Liver (tissue), 9 donors: Measurements from ENCODE around the gene CCT6B. TPM values are rescaled to one million over a fixed set of nuclear protein-coding genes. Genes with fewer than 3 reads are reported as not detected.

Experiments
- DNase-seq: peaks from one replicate; pipeline ENCODE4 v3.0.0-alpha.2; 2017; ENCODE audit warnings: low spot score
- H3K27ac ChIP-seq, 2 donors: one replicate each; pipeline ENCODE4 v1.7.0; 2013; ENCODE audit warnings: inconsistent platforms in 2 of 2, low read length in 2 of 2, control low read depth in 1 of 2, low read depth in 1 of 2, mild to moderate bottlenecking in 1 of 2
- H3K27me3 ChIP-seq, 4 donors: one replicate each; pipeline versions ENCODE4 v1.6.1 to v1.7.0; 2013; ENCODE audit warnings: low read length in 3 of 4, inconsistent platforms in 1 of 4, mild to moderate bottlenecking in 1 of 4, moderate library complexity in 1 of 4; ENCODE audit not compliant: control insufficient read depth in 4 of 4, insufficient read depth in 4 of 4
- H3K36me3 ChIP-seq, 4 donors: one replicate each; pipeline versions ENCODE4 v1.6.1 to v1.7.0; 2013; ENCODE audit warnings: low read length in 3 of 4, mild to moderate bottlenecking in 3 of 4, low read depth in 1 of 4, moderate library complexity in 1 of 4; ENCODE audit not compliant: control insufficient read depth in 4 of 4, insufficient read depth in 3 of 4
- H3K4me1 ChIP-seq, 4 donors: one replicate each; pipeline versions ENCODE4 v1.6.1 to v1.7.0; 2013; ENCODE audit warnings: low read length in 3 of 4, mild to moderate bottlenecking in 3 of 4, moderate library complexity in 1 of 4; ENCODE audit not compliant: control insufficient read depth in 4 of 4, insufficient read depth in 4 of 4
- H3K4me3 ChIP-seq, 3 donors: one replicate each; pipeline versions ENCODE4 v1.6.1 to v1.7.0; 2013; ENCODE audit warnings: low read length in 3 of 3, control low read depth in 1 of 3, low read depth in 1 of 3, mild to moderate bottlenecking in 1 of 3
- H3K9ac ChIP-seq, 2 donors: one replicate each; pipeline ENCODE4 v1.7.0; 2013; ENCODE audit warnings: low read length in 2 of 2, mild to moderate bottlenecking in 2 of 2, moderate library complexity in 2 of 2, control low read depth in 1 of 2, low read depth in 1 of 2
- H3K9me3 ChIP-seq, 4 donors: one replicate each; pipeline versions ENCODE4 v1.6.1 to v1.7.0; 2013; ENCODE audit warnings: low read length in 3 of 4; ENCODE audit not compliant: control insufficient read depth in 4 of 4
- ATF3 ChIP-seq: IDR thresholded peaks from 2 replicates; pipeline ENCODE4 v1.6.1; 2016; ENCODE audit warnings: antibody characterized with exemption
- CTCF ChIP-seq: fragments of 150-350 bp; IDR thresholded peaks from 2 replicates; pipeline ENCODE4 v1.5.1; 2017; ENCODE audit warnings: improper control_type of control experiment, low read depth, low read length; ENCODE audit not compliant: missing input control
- EGR1 ChIP-seq, 2 donors: IDR thresholded peaks; 2 replicates each; pipeline ENCODE4 v1.6.1; 2016 to 2018; ENCODE audit warnings: antibody characterized with exemption in 2 of 2, low read depth in 2 of 2
- FOXA1 ChIP-seq: IDR thresholded peaks from 2 replicates; pipeline ENCODE4 v1.6.1; 2016; ENCODE audit warnings: antibody characterized with exemption
- FOXA2 ChIP-seq: IDR thresholded peaks from 2 replicates; pipeline ENCODE4 v1.6.1; 2016; ENCODE audit warnings: antibody characterized with exemption
- GABPA ChIP-seq, 2 donors: IDR thresholded peaks in 1 of 2; conservative IDR thresholded peaks in 1 of 2; 2 replicates each; pipeline ENCODE4 v1.6.1; 2016; ENCODE audit warnings: antibody characterized with exemption in 2 of 2, mild to moderate bottlenecking in 1 of 2, moderate library complexity in 1 of 2
- HNF4A ChIP-seq, 2 donors: conservative IDR thresholded peaks; 2 replicates each; pipeline ENCODE4 v1.6.1; 2016; ENCODE audit warnings: antibody characterized with exemption in 2 of 2, mild to moderate bottlenecking in 2 of 2
- HNF4G ChIP-seq: IDR thresholded peaks from 2 replicates; pipeline ENCODE4 v1.6.1; 2016; ENCODE audit warnings: antibody characterized with exemption
- JUND ChIP-seq, 2 donors: IDR thresholded peaks; 2 replicates each; pipeline ENCODE4 v1.6.1; 2016; ENCODE audit warnings: antibody characterized with exemption in 2 of 2
- MAX ChIP-seq: IDR thresholded peaks from 2 replicates; pipeline ENCODE4 v1.6.1; 2016; ENCODE audit warnings: antibody characterized with exemption
- NR2F2 ChIP-seq: IDR thresholded peaks from 2 replicates; pipeline ENCODE4 v1.6.1; 2016; ENCODE audit warnings: antibody characterized with exemption
- RAD21 ChIP-seq, 2 donors: IDR thresholded peaks; 2 replicates each; pipeline ENCODE4 v1.6.1; 2016; ENCODE audit warnings: antibody characterized with exemption in 2 of 2, mild to moderate bottlenecking in 2 of 2
- REST ChIP-seq: IDR thresholded peaks from 2 replicates; pipeline ENCODE4 v1.6.1; 2016; ENCODE audit warnings: antibody characterized with exemption, mild to moderate bottlenecking
- RXRA ChIP-seq, 2 donors: IDR thresholded peaks; 2 replicates each; pipeline ENCODE4 v1.6.1; 2017 to 2018; ENCODE audit warnings: antibody characterized with exemption in 2 of 2, mild to moderate bottlenecking in 1 of 2
- SP1 ChIP-seq: IDR thresholded peaks from 2 replicates; pipeline ENCODE4 v1.6.1; 2018; ENCODE audit warnings: antibody characterized with exemption, mild to moderate bottlenecking
- TAF1 ChIP-seq: conservative IDR thresholded peaks from 2 replicates; pipeline ENCODE4 v1.6.1; 2016; ENCODE audit warnings: antibody characterized with exemption, mild to moderate bottlenecking
- YY1 ChIP-seq: IDR thresholded peaks from 2 replicates; pipeline ENCODE4 v1.6.1; 2016; ENCODE audit warnings: antibody characterized with exemption, mild to moderate bottlenecking
- ZBTB33 ChIP-seq: IDR thresholded peaks from 2 replicates; pipeline ENCODE4 v1.6.1; 2016; ENCODE audit warnings: antibody characterized with exemption
- WGBS: extraction: QIAGEN DNeasy Blood & Tissue Kit; methylation state at CpG from one replicate; pipeline ENCODE4 v1.1.7; 2013; 5-methylcytosine and 5-hydroxymethylcytosine counted together
- polyA plus RNA-seq, 2 donors: library from polyadenylated mRNA; stranded (reverse) in 1 of 2; unstranded in 1 of 2; fragments of 200-250 nt in 1 of 2; fragments of >200 nt in 1 of 2; fragmentation: Nextera tagmentation in 1 of 2; extraction: Ambion mirVana in 1 of 2; gene quantifications; one replicate each; pipeline versions ENCODE4 v1.2.1 to v1.2.3, GENCODE V29; 2013 to 2015
- total RNA-seq, 2 donors: library from RNA; depleted of rRNA; stranded (reverse); fragments of >200 nt; gene quantifications; one replicate each; pipeline ENCODE4 v1.2.3, GENCODE V29; 2014
- donor health status: healthy.
- donor health status: healthy.
- donor health status: healthy.
- donor health status: healthy.
- donor health status: healthy.

CCT6B gene
- total and polyA plus RNA-seq, 4 donors = 0.82 to 2.2 (median 1.4) TPM

- TF ChIP-seq REST (no peak), SP1 (no peak), FOXA1 (no peak)
These were observed 61.5 kb downstream of the CCT6B start (continued) for GRCh38 chr17:34899643-34900291.

GRCh38 chr17:34895383-34895782, 65.9 kb downstream of the CCT6B start:
- DNase-seq = no peak
- H3K27me3 ChIP-seq = peaks cover 0 to 5% (median 0%) of the 10 kb centered on the region in 4 donors
- no peak for TF ChIP-seq FOXA1
- no peak for TF ChIP-seq ZBTB33
- TF ChIP-seq YY1 = no peak
- TF ChIP-seq NR2F2 = no peak
- TF ChIP-seq ATF3 = no peak
- TF ChIP-seq REST = no peak
- TF ChIP-seq FOXA2 = no peak
- no peak for TF ChIP-seq EGR1 (IDR thresholded peaks at IDR 0.05; ENCODE audit: low read depth in 2 of 2)
- no peak for TF ChIP-seq SP1
- TF ChIP-seq JUND (IDR thresholded peaks at IDR 0.05) = no peak
- no peak for TF ChIP-seq CTCF
- no peak for TF ChIP-seq HNF4G
- TF ChIP-seq TAF1 = no peak
- no peak for TF ChIP-seq MAX
- TF ChIP-seq RXRA (IDR thresholded peaks at IDR 0.05) = no peak
- no peak for TF ChIP-seq HNF4A (conservative IDR thresholded peaks at IDR 0.05)
- TF ChIP-seq GABPA (IDR thresholded peaks at IDR 0.05 in 1 of 2, conservative IDR thresholded peaks at IDR 0.05 in 1 of 2) = no peak
- TF ChIP-seq RAD21 (IDR thresholded peaks at IDR 0.05) = no peak
- no peaks in the 10 kb centered on the region for H3K36me3 ChIP-seq
- H3K9ac ChIP-seq = no peak overlapping the region
- no peaks in the 10 kb centered on the region for H3K9me3 ChIP-seq
- 34% methylated on average over 5 of the region's 5 CpGs for WGBS
- no peak overlapping the region for H3K27ac ChIP-seq
- H3K4me3 ChIP-seq = no peak overlapping the region
- H3K4me1 ChIP-seq = no peaks in the 10 kb centered on the region
